HG03442 (cell line): ENCODE data around the gene HPCAL1.

Experiments
- ATAC-seq: cut with Tn5 transposase; IDR thresholded peaks from one replicate; pipeline ENCODE4 v1.9.1; 2021; ENCODE audit warnings: mild to moderate bottlenecking, moderate library complexity; ENCODE audit not compliant: unreplicated experiment

HPCAL1 gene

GRCh38 chr2:10352361-10352760 is 49.7 kb downstream of the HPCAL1 start:
- ATAC-seq: no peak

- ATAC-seq: no peak
Measured at GRCh38 chr2:10352972-10353371, 50.3 kb downstream of the HPCAL1 start.

- no peak for ATAC-seq
Measured at GRCh38 chr2:10353931-10354330, 51.2 kb downstream of the HPCAL1 start.

GRCh38 chr2:10354399-10354798 is 51.7 kb downstream of the HPCAL1 start:
- ATAC-seq: no peak

GRCh38 chr2:10355471-10356438 is 53.1 kb downstream of the HPCAL1 start:
- ATAC-seq: no peak

GRCh38 chr2:10356439-10356811 is 53.7 kb downstream of the HPCAL1 start:
- ATAC-seq: no peak

- ATAC-seq: no peak
Measured at GRCh38 chr2:10357193-10358169, 54.8 kb downstream of the HPCAL1 start.

- no peak for ATAC-seq
Measured at GRCh38 chr2:10359246-10359645, 56.5 kb downstream of the HPCAL1 start.

- no peak for ATAC-seq
Measured at GRCh38 chr2:10359731-10360329, 57.1 kb downstream of the HPCAL1 start.

- ATAC-seq: no peak
Measured at GRCh38 chr2:10360460-10360849, 57.8 kb downstream of the HPCAL1 start.

- no peak for ATAC-seq
Measured at GRCh38 chr2:10360850-10361588, 58.3 kb downstream of the HPCAL1 start.

- no peak for ATAC-seq
Measured at GRCh38 chr2:10362096-10362897, 59.6 kb downstream of the HPCAL1 start.

- ATAC-seq: no peak
Measured at GRCh38 chr2:10362898-10363454, 60.3 kb downstream of the HPCAL1 start.

- ATAC-seq: no peak
Measured at GRCh38 chr2:10363861-10364610, 61.3 kb downstream of the HPCAL1 start.

- no peak for ATAC-seq
Measured at GRCh38 chr2:10365412-10365811, 62.7 kb downstream of the HPCAL1 start.

- no peak for ATAC-seq
Measured at GRCh38 chr2:10366601-10367270, 64.0 kb downstream of the HPCAL1 start.

- no peak for ATAC-seq
Measured at GRCh38 chr2:10367472-10368439, 65.1 kb downstream of the HPCAL1 start.
